NCI-H446 (cell line): ENCODE results near the gene HSDL2.
"Not testable (repeated sequence)": the region's sequence is repeated elsewhere in the genome, so short reads cannot be mapped to it uniquely, and the experiment has no call there.

ENCODE experiments used
- DNase-seq, 2 experiments: peaks; one replicate each; lab custom pipeline; 2025; lab: John Stamatoyannopoulos, UW

The HSDL2 gene

GRCh38 chr9:112396872-112397271 is 17.0 kb downstream of the HSDL2 start:
- DNase-seq = no peak

- DNase-seq = no peak
Observed at GRCh38 chr9:112401175-112401815, 21.4 kb downstream of the HSDL2 start.

GRCh38 chr9:112403614-112404201 is 23.8 kb downstream of the HSDL2 start:
- no peak for DNase-seq

- DNase-seq = no peak
Observed at GRCh38 chr9:112404508-112404932, 24.6 kb downstream of the HSDL2 start.

- no peak for DNase-seq
Observed at GRCh38 chr9:112408275-112408674, 28.4 kb downstream of the HSDL2 start.

- DNase-seq = no peak
Observed at GRCh38 chr9:112408819-112409218, 28.9 kb downstream of the HSDL2 start.

GRCh38 chr9:112409758-112410157 is 29.9 kb downstream of the HSDL2 start:
- DNase-seq = no peak

GRCh38 chr9:112411626-112412027 is 31.7 kb downstream of the HSDL2 start:
- DNase-seq = no peak

GRCh38 chr9:112413728-112414127 is 33.8 kb downstream of the HSDL2 start:
- DNase-seq = not testable (repeated sequence)

- no peak for DNase-seq
Observed at GRCh38 chr9:112420208-112420607, 40.3 kb downstream of the HSDL2 start.

GRCh38 chr9:112421771-112422222 is 41.9 kb downstream of the HSDL2 start:
- DNase-seq = no peak

GRCh38 chr9:112422417-112423148 is 42.7 kb downstream of the HSDL2 start:
- DNase-seq = no peak

GRCh38 chr9:112430006-112430522 is 50.2 kb downstream of the HSDL2 start:
- no peak for DNase-seq

- DNase-seq = no peak
Observed at GRCh38 chr9:112433499-112434392, 53.8 kb downstream of the HSDL2 start.

GRCh38 chr9:112434487-112434886 is 54.6 kb downstream of the HSDL2 start:
- DNase-seq = no peak

GRCh38 chr9:112437406-112437805 is 57.5 kb downstream of the HSDL2 start:
- DNase-seq = no peak

- no peak for DNase-seq
Observed at GRCh38 chr9:112439171-112439570, 59.3 kb downstream of the HSDL2 start.

GRCh38 chr9:112439825-112440224 is 59.9 kb downstream of the HSDL2 start:
- no peak for DNase-seq

GRCh38 chr9:112443200-112443599 is 63.3 kb downstream of the HSDL2 start:
- peak in 1 of 2 experiments; percentile 0 for DNase-seq

- DNase-seq = no peak
Observed at GRCh38 chr9:112443636-112444035, 63.7 kb downstream of the HSDL2 start.

- DNase-seq = no peak
Observed at GRCh38 chr9:112445196-112445595, 65.3 kb downstream of the HSDL2 start.

- no peak for DNase-seq
Observed at GRCh38 chr9:112446080-112446479, 66.2 kb downstream of the HSDL2 start.
